Mesendoderm (in vitro differentiated cells): ENCODE data around the gene GGNBP2.
"Not testable (repeated sequence)": the region's sequence is repeated elsewhere in the genome, so short reads cannot be mapped to it uniquely, and the experiment has no call there.

Source experiments
- DNase-seq: peaks from one replicate; pipeline ENCODE4 v3.0.0; 2013
- H2AK5ac ChIP-seq: 2 replicates; pipeline ENCODE4 v1.6.1; 2013; ENCODE audit warnings: low read length, inconsistent platforms
- H2BK120ac ChIP-seq: 2 replicates; pipeline ENCODE4 v1.6.1; 2013; ENCODE audit warnings: low read depth, mild to moderate bottlenecking, low read length, moderate library complexity, mixed read lengths
- H2BK15ac ChIP-seq: replicated peaks from 2 replicates; pipeline ENCODE4 v1.6.1; 2013; ENCODE audit warnings: low read depth, mild to moderate bottlenecking, moderate library complexity
- H2BK5ac ChIP-seq: 2 replicates; pipeline ENCODE4 v1.6.1; 2013; ENCODE audit warnings: low read length, inconsistent platforms
- H3K18ac ChIP-seq: 2 replicates; pipeline ENCODE4 v1.6.1; 2013; ENCODE audit warnings: mild to moderate bottlenecking, low read length, mixed read lengths
- H3K23ac ChIP-seq: one replicate; pipeline ENCODE4 v1.6.1; 2013; ENCODE audit warnings: low read length
- H3K27ac ChIP-seq: 2 replicates; pipeline ENCODE4 v1.5.1; 2013; ENCODE audit warnings: low read depth, mild to moderate bottlenecking, inconsistent platforms, low read length, moderate library complexity
- H3K27me3 ChIP-seq: 2 replicates; pipeline ENCODE4 v1.6.1; 2013; ENCODE audit warnings: low read length, control low read depth, mild to moderate bottlenecking, inconsistent platforms; ENCODE audit not compliant: insufficient read depth, poor library complexity
- H3K36me3 ChIP-seq: 2 replicates; pipeline ENCODE4 v1.6.1; 2013; ENCODE audit warnings: low read length, inconsistent platforms; ENCODE audit not compliant: control insufficient read depth, insufficient read depth
- H3K4ac ChIP-seq: one replicate; pipeline ENCODE4 v1.6.1; 2013; ENCODE audit warnings: low read depth, mild to moderate bottlenecking, low read length, moderate library complexity
- H3K4me1 ChIP-seq: 2 replicates; pipeline ENCODE4 v1.6.1; 2013; ENCODE audit warnings: low read depth, low read length, inconsistent platforms; ENCODE audit not compliant: control insufficient read depth
- H3K4me2 ChIP-seq: 2 replicates; pipeline ENCODE4 v1.6.1; 2013; ENCODE audit warnings: low read length
- H3K4me3 ChIP-seq: 2 replicates; pipeline ENCODE4 v1.5.1; 2013; ENCODE audit warnings: mild to moderate bottlenecking, low read length
- H3K56ac ChIP-seq: one replicate; pipeline ENCODE4 v1.6.1; 2013; ENCODE audit warnings: low read length
- H3K79me1 ChIP-seq: 2 replicates; pipeline ENCODE4 v1.6.1; 2013; ENCODE audit warnings: low read length, inconsistent platforms
- H3K79me2 ChIP-seq: 2 replicates; pipeline ENCODE4 v1.6.1; 2013; ENCODE audit warnings: mild to moderate bottlenecking, low read length; ENCODE audit not compliant: control insufficient read depth, insufficient read depth
- H3K9ac ChIP-seq: 2 replicates; pipeline ENCODE4 v1.6.1; 2013; ENCODE audit warnings: low read length, inconsistent platforms
- H4K5ac ChIP-seq: one replicate; pipeline ENCODE4 v1.6.1; 2013; ENCODE audit warnings: low read length
- H4K8ac ChIP-seq: one replicate; pipeline ENCODE4 v1.6.1; 2013; ENCODE audit warnings: low read depth, mild to moderate bottlenecking, control low read depth, low read length, moderate library complexity
- WGBS: extraction: QIAGEN DNeasy Blood & Tissue Kit; methylation state at CpG from one replicate; pipeline ENCODE4 v1.1.7; 2013; ENCODE audit warnings: low lambda C conversion rate, missing lambda C conversion rate; ENCODE audit not compliant: insufficient coverage; ENCODE audit errors: extremely low coverage; 5-methylcytosine and 5-hydroxymethylcytosine counted together

GGNBP2 gene

GRCh38 chr17:36504156-36504545 lies 40.6 kb upstream of the GGNBP2 start:
- H3K4me3 ChIP-seq, result no peak overlapping the region
- H3K36me3 ChIP-seq, result peaks cover 32% of the 10 kb centered on the region
- H2BK15ac ChIP-seq, result no peak overlapping the region
- no peaks in the 10 kb centered on the region for H3K4me1 ChIP-seq
- no peak overlapping the region for H3K18ac ChIP-seq
- WGBS, result no CpG with 5 or more reads among the region's 5 CpGs
- no peak overlapping the region for H3K4ac ChIP-seq
- DNase-seq, result no peak
- H3K27ac ChIP-seq, result no peak overlapping the region
- no peak overlapping the region for H2BK120ac ChIP-seq
- H3K79me2 ChIP-seq, result no peaks in the 10 kb centered on the region
- no peak overlapping the region for H4K5ac ChIP-seq
- no peak overlapping the region for H3K23ac ChIP-seq
- H2BK5ac ChIP-seq, result no peak overlapping the region
- no peaks in the 10 kb centered on the region for H3K27me3 ChIP-seq
- no peaks in the 10 kb centered on the region for H3K79me1 ChIP-seq
- no peak overlapping the region for H3K9ac ChIP-seq
- no peak overlapping the region for H3K4me2 ChIP-seq
- no peak overlapping the region for H2AK5ac ChIP-seq
- H3K56ac ChIP-seq, result no peak overlapping the region
- H4K8ac ChIP-seq, result no peak overlapping the region

- Histone ChIP-seq H3K4me1 (no peaks in the 10 kb centered on the region), H3K79me1 (no peaks in the 10 kb centered on the region), H3K4me2 (no peak overlapping the region), H4K8ac (no peak overlapping the region), H3K4me3 (no peak overlapping the region), H2BK120ac (no peak overlapping the region), H3K23ac (no peak overlapping the region), H4K5ac (no peak overlapping the region), H3K36me3 (peaks cover 34% of the 10 kb centered on the region), H2BK5ac (no peak overlapping the region), H3K9ac (no peak overlapping the region), H3K18ac (no peak overlapping the region), H2BK15ac (no peak overlapping the region), H2AK5ac (no peak overlapping the region), H3K79me2 (no peaks in the 10 kb centered on the region), H3K4ac (no peak overlapping the region), H3K27me3 (no peaks in the 10 kb centered on the region), H3K27ac (no peak overlapping the region), H3K56ac (no peak overlapping the region)
- no CpG with 5 or more reads among the region's 8 CpGs for WGBS
- no peak for DNase-seq
Measured at GRCh38 chr17:36505171-36505570, 39.5 kb upstream of the GGNBP2 start.

- no peak overlapping the region for H2BK120ac ChIP-seq
- no peak overlapping the region for H3K4me2 ChIP-seq
- H3K18ac ChIP-seq, result no peak overlapping the region
- H3K4ac ChIP-seq, result no peak overlapping the region
- no peaks in the 10 kb centered on the region for H3K79me1 ChIP-seq
- no peak overlapping the region for H3K56ac ChIP-seq
- H3K23ac ChIP-seq, result no peak overlapping the region
- no peak overlapping the region for H2BK5ac ChIP-seq
- no peak overlapping the region for H3K27ac ChIP-seq
- no peak overlapping the region for H2BK15ac ChIP-seq
- WGBS, result no CpG with 5 or more reads among the region's 6 CpGs
- H3K27me3 ChIP-seq, result no peaks in the 10 kb centered on the region
- no peak overlapping the region for H3K9ac ChIP-seq
- H2AK5ac ChIP-seq, result no peak overlapping the region
- H4K8ac ChIP-seq, result no peak overlapping the region
- peaks cover 37% of the 10 kb centered on the region for H3K36me3 ChIP-seq
- H3K79me2 ChIP-seq, result no peaks in the 10 kb centered on the region
- no peak overlapping the region for H3K4me3 ChIP-seq
- no peak overlapping the region for H4K5ac ChIP-seq
- H3K4me1 ChIP-seq, result no peaks in the 10 kb centered on the region
- DNase-seq, result no peak
Measured at GRCh38 chr17:36506249-36506826, 38.4 kb upstream of the GGNBP2 start.

- Histone ChIP-seq H2AK5ac (no peak overlapping the region), H3K18ac (no peak overlapping the region), H3K4me2 (no peak overlapping the region), H3K56ac (no peak overlapping the region), H3K79me2 (no peaks in the 10 kb centered on the region), H4K8ac (no peak overlapping the region), H3K23ac (no peak overlapping the region), H3K27ac (no peak overlapping the region), H3K4me1 (no peaks in the 10 kb centered on the region), H3K36me3 (peaks cover 37% of the 10 kb centered on the region), H2BK5ac (no peak overlapping the region), H2BK15ac (no peak overlapping the region), H2BK120ac (no peak overlapping the region), H3K27me3 (no peaks in the 10 kb centered on the region), H4K5ac (no peak overlapping the region), H3K9ac (no peak overlapping the region), H3K79me1 (no peaks in the 10 kb centered on the region), H3K4ac (no peak overlapping the region), H3K4me3 (no peak overlapping the region)
- WGBS, result no CpG with 5 or more reads among the region's 11 CpGs
- no peak for DNase-seq
Measured at GRCh38 chr17:36506831-36507230, 37.9 kb upstream of the GGNBP2 start.

GRCh38 chr17:36507266-36507665 lies 37.5 kb upstream of the GGNBP2 start:
- Histone ChIP-seq H2BK120ac (no peak overlapping the region), H3K56ac (no peak overlapping the region), H3K36me3 (peaks cover 37% of the 10 kb centered on the region), H3K4me3 (no peak overlapping the region), H2BK15ac (no peak overlapping the region), H3K18ac (no peak overlapping the region), H2BK5ac (no peak overlapping the region), H2AK5ac (no peak overlapping the region), H3K79me2 (no peaks in the 10 kb centered on the region), H3K9ac (no peak overlapping the region), H3K4ac (no peak overlapping the region), H3K27ac (no peak overlapping the region), H3K4me2 (no peak overlapping the region), H3K4me1 (no peaks in the 10 kb centered on the region), H3K23ac (no peak overlapping the region), H4K8ac (no peak overlapping the region), H4K5ac (no peak overlapping the region), H3K27me3 (no peaks in the 10 kb centered on the region), H3K79me1 (no peaks in the 10 kb centered on the region)
- WGBS, result no CpG with 5 or more reads among the region's 6 CpGs
- DNase-seq, result no peak

GRCh38 chr17:36508439-36508838 lies 36.3 kb upstream of the GGNBP2 start:
- H3K79me2 ChIP-seq, H2BK120ac ChIP-seq, H3K4me2 ChIP-seq, H2BK5ac ChIP-seq, H4K8ac ChIP-seq, H3K23ac ChIP-seq, H3K27ac ChIP-seq, H2AK5ac ChIP-seq, H3K4me3 ChIP-seq, H3K9ac ChIP-seq, H3K4ac ChIP-seq, H4K5ac ChIP-seq, DNase-seq, H3K27me3 ChIP-seq, H3K4me1 ChIP-seq, H3K79me1 ChIP-seq, H3K56ac ChIP-seq, H3K18ac ChIP-seq, H2BK15ac ChIP-seq: not testable (repeated sequence)
- WGBS, result no CpG with 5 or more reads among the region's 2 CpGs
- H3K36me3 ChIP-seq, result peaks cover 35% of the 10 kb centered on the region
